ENCODE results near the gene PPP4R3A.
"Not testable (repeated sequence)": the region's sequence is repeated elsewhere in the genome, so short reads cannot be mapped to it uniquely, and the experiment has no call there.

PPP4R3A gene

GRCh38 chr14:91501951-91502930 is 7.9 kb downstream of the PPP4R3A start:
- no peak for DNase-seq

- no peak for DNase-seq
Measured at GRCh38 chr14:91501348-91501747, 8.8 kb downstream of the PPP4R3A start.

- no peak for DNase-seq
Measured at GRCh38 chr14:91496790-91497189, 13.3 kb downstream of the PPP4R3A start.

- DNase-seq: not testable (repeated sequence)
Measured at GRCh38 chr14:91494392-91495065, 15.6 kb downstream of the PPP4R3A start.

GRCh38 chr14:91493169-91493568 is 16.9 kb downstream of the PPP4R3A start:
- no peak for DNase-seq

GRCh38 chr14:91484744-91485143 is 25.4 kb downstream of the PPP4R3A start:
- DNase-seq: no peak

GRCh38 chr14:91484186-91484585 is 25.9 kb downstream of the PPP4R3A start:
- DNase-seq: no peak

- no peak for DNase-seq
Measured at GRCh38 chr14:91482263-91483013, 27.7 kb downstream of the PPP4R3A start.

- DNase-seq: no peak
Measured at GRCh38 chr14:91477388-91477787, 32.7 kb downstream of the PPP4R3A start.

GRCh38 chr14:91473046-91473445 is 37.1 kb downstream of the PPP4R3A start:
- DNase-seq: no peak

GRCh38 chr14:91470216-91470615 is 39.9 kb downstream of the PPP4R3A start:
- no peak for DNase-seq

- no peak for DNase-seq
Measured at GRCh38 chr14:91466192-91466591, 43.9 kb downstream of the PPP4R3A start.

- no peak for DNase-seq
Measured at GRCh38 chr14:91464615-91465205, 45.4 kb downstream of the PPP4R3A start.

GRCh38 chr14:91458612-91459011 is 51.5 kb downstream of the PPP4R3A start:
- DNase-seq: no peak

GRCh38 chr14:91456283-91456682 is 53.8 kb downstream of the PPP4R3A start:
- DNase-seq: no peak

GRCh38 chr14:91454580-91454979 is 55.5 kb downstream of the PPP4R3A start:
- no peak for DNase-seq

GRCh38 chr14:91454155-91454554 is 56.0 kb downstream of the PPP4R3A start:
- no peak for DNase-seq

- no peak for DNase-seq
Measured at GRCh38 chr14:91453744-91454143, 56.4 kb downstream of the PPP4R3A start.

GRCh38 chr14:91444335-91445020 is 65.6 kb downstream of the PPP4R3A start:
- DNase-seq: no peak

- no peak for DNase-seq
Measured at GRCh38 chr14:91439345-91439744, 70.8 kb downstream of the PPP4R3A start.

- DNase-seq: no peak
Measured at GRCh38 chr14:91438845-91439244, 71.3 kb downstream of the PPP4R3A start.

- not testable (repeated sequence) for DNase-seq
Measured at GRCh38 chr14:91436266-91436665, 73.8 kb downstream of the PPP4R3A start.
